Cardiac muscle cell (in vitro differentiated cells and primary cell): ENCODE results near the gene KHDC1L. TPM values are rescaled to one million over a fixed set of nuclear protein-coding genes. Genes with fewer than 3 reads are reported as not detected.
"Not testable (repeated sequence)": the region's sequence is repeated elsewhere in the genome, so short reads cannot be mapped to it uniquely, and the experiment has no call there.

Experiments
- DNase-seq, 2 donors: peaks; one replicate each; pipeline versions ENCODE4 v3.0.0 to v3.0.0-alpha.2; 2010 to 2017; ENCODE audit warnings: low read depth in 1 of 2, low spot score in 1 of 2
- H3K27ac ChIP-seq: fragments of 200-600 bp; sonication (generic); 2 replicates; pipeline ENCODE4 v1.5.1; 2016
- H3K27me3 ChIP-seq: fragments of 200-600 bp; sonication (generic); 2 replicates; pipeline ENCODE4 v1.6.0; 2016; ENCODE audit warnings: control low read depth
- H3K36me3 ChIP-seq: fragments of 200-600 bp; sonication (generic); 2 replicates; pipeline ENCODE4 v1.5.1; 2016; ENCODE audit warnings: control low read depth
- H3K4me1 ChIP-seq: fragments of 200-600 bp; sonication (generic); 2 replicates; pipeline ENCODE4 v1.8.1; 2017; ENCODE audit warnings: low read depth, mild to moderate bottlenecking, mixed run types
- H3K4me3 ChIP-seq: fragments of 200-600 bp; sonication (generic); 2 replicates; pipeline ENCODE4 v1.5.1; 2016; ENCODE audit warnings: mild to moderate bottlenecking
- H3K9me3 ChIP-seq: fragments of 200-600 bp; sonication (generic); 2 replicates; pipeline ENCODE4 v1.5.1; 2017; ENCODE audit warnings: low read depth, mild to moderate bottlenecking, control low read depth
- polyA plus RNA-seq: library from polyadenylated mRNA; unstranded; fragments of >200 nt; fragmentation: Nextera tagmentation; extraction: Ambion mirVana; gene quantifications from 2 replicates; pipeline ENCODE4 v1.2.1, GENCODE V29; 2016
- total RNA-seq: library from RNA; depleted of rRNA; stranded (reverse); fragments of >200 nt; gene quantifications from 2 replicates; pipeline ENCODE4 v1.2.3, GENCODE V29; 2016
- TF ChIP-seq, protein P1 (sequence below): IDR thresholded peaks from 2 replicates; pipeline ENCODE4 v1.5.1; 2012; ENCODE audit warnings: low read depth, mild to moderate bottlenecking, low read length

Gene KHDC1L
- not detected in 2 replicates for total RNA-seq
- polyA plus RNA-seq = 0.31 TPM in 1 of 2 replicates, not detected in the other

- TF ChIP-seq, protein P1, sequence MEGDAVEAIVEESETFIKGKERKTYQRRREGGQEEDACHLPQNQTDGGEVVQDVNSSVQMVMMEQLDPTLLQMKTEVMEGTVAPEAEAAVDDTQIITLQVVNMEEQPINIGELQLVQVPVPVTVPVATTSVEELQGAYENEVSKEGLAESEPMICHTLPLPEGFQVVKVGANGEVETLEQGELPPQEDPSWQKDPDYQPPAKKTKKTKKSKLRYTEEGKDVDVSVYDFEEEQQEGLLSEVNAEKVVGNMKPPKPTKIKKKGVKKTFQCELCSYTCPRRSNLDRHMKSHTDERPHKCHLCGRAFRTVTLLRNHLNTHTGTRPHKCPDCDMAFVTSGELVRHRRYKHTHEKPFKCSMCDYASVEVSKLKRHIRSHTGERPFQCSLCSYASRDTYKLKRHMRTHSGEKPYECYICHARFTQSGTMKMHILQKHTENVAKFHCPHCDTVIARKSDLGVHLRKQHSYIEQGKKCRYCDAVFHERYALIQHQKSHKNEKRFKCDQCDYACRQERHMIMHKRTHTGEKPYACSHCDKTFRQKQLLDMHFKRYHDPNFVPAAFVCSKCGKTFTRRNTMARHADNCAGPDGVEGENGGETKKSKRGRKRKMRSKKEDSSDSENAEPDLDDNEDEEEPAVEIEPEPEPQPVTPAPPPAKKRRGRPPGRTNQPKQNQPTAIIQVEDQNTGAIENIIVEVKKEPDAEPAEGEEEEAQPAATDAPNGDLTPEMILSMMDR = no peak
- Histone ChIP-seq H3K36me3 (no peaks in the 10 kb centered on the region), H3K9me3 (no peaks in the 10 kb centered on the region), H3K4me1 (no peaks in the 10 kb centered on the region), H3K27me3 (no peaks in the 10 kb centered on the region), H3K27ac (no peak within 1 kb of the TSS), H3K4me3 (no peak within 1 kb of the TSS)
- DNase-seq = no peak
These were observed at the start of gene KHDC1L for GRCh38 chr6:73225396-73225795. Gene KHDC1L, minus strand, starts transcription at chr6:73225496. Its CDS starts 88 bp downstream, at chr6:73225408.

DNA sequence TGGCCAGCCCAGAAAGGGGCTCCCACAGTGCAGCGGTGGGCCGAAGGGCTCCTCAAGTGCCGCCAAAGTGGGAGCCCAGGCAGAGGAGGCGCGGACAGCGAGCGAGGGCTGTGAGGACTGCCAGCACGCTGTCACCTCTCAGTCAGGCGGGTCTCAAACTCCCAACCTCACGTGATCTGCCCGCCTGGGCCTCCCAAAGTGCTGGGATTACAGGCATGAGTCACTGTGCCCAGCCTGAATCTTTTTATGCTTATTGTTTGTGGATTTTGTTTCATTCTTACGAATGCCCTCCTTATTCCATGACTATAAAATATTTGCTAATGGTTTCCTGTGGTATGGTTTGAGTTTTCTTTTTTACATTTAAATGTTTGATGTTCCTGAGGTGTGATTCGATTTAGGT lies 44.0 kb upstream of the KHDC1L start:
- H3K27me3 ChIP-seq, H3K4me3 ChIP-seq, H3K9me3 ChIP-seq, H3K4me1 ChIP-seq, H3K27ac ChIP-seq, DNase-seq, H3K36me3 ChIP-seq: not testable (repeated sequence)

- not testable (repeated sequence) for H3K9me3 ChIP-seq, H3K27ac ChIP-seq, H3K36me3 ChIP-seq, H3K4me1 ChIP-seq, H3K4me3 ChIP-seq, H3K27me3 ChIP-seq, DNase-seq
These were observed 43.6 kb upstream of the KHDC1L start for GRCh38 chr6:73268896-73269295.

DNA sequence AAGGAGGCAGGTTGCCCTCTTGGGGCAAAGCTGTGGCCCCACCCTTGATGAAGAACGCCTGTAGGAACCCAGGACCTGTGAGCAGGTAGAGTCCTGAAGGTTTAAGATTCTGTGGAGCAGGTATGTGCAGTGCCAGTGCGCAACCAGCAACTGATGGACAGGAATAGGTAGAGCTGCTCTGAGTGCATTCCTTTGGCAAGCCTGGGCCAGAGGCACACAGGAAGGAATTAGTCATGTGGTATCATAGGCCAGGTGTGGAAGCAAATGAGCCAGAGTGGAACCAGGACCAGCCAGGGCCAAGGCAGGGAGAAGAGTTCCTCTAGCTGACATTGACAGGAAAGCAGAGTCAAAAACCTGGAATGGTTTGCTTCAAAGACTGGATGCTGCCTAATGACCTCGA lies 39.1 kb upstream of the KHDC1L start:
- no peaks in the 10 kb centered on the region for H3K36me3 ChIP-seq
- H3K27me3 ChIP-seq = no peaks in the 10 kb centered on the region
- DNase-seq = no peak
- TF ChIP-seq, protein P1 = no peak
- peaks cover 5% of the 10 kb centered on the region for H3K4me1 ChIP-seq
- no peak overlapping the region for H3K27ac ChIP-seq
- H3K9me3 ChIP-seq = no peaks in the 10 kb centered on the region
- H3K4me3 ChIP-seq = no peak overlapping the region

- TF ChIP-seq, protein P1 = no peak
- Histone ChIP-seq H3K9me3 (no peaks in the 10 kb centered on the region), H3K36me3 (no peaks in the 10 kb centered on the region), H3K27me3 (no peaks in the 10 kb centered on the region), H3K27ac (peak overlapping the region; percentile 29), H3K4me3 (peak overlapping the region; percentile 45), H3K4me1 (peaks cover 5% of the 10 kb centered on the region)
- DNase-seq = peak in 1 of 2 donors; percentile 3
These were observed 38.2 kb upstream of the KHDC1L start for GRCh38 chr6:73263570-73263909.

GRCh38 chr6:73262671-73263569 lies 37.6 kb upstream of the KHDC1L start, which contains the start of gene KHDC1:
Gene KHDC1, minus strand, starts transcription at chr6:73263196. Its CDS starts 20,679 bp downstream, at chr6:73242517.
- Histone ChIP-seq H3K27me3 (no peaks in the 10 kb centered on the region), H3K36me3 (no peaks in the 10 kb centered on the region), H3K4me1 (peaks cover 5% of the 10 kb centered on the region), H3K27ac (peak within 1 kb of the TSS; percentile 29), H3K4me3 (peak within 1 kb of the TSS; percentile 45), H3K9me3 (no peaks in the 10 kb centered on the region)
- TF ChIP-seq, protein P1 = peak; percentile 2
- DNase-seq = peak; percentile 72 to 86
